Measurements from ENCODE around the gene DNAJC10.

DNA sequence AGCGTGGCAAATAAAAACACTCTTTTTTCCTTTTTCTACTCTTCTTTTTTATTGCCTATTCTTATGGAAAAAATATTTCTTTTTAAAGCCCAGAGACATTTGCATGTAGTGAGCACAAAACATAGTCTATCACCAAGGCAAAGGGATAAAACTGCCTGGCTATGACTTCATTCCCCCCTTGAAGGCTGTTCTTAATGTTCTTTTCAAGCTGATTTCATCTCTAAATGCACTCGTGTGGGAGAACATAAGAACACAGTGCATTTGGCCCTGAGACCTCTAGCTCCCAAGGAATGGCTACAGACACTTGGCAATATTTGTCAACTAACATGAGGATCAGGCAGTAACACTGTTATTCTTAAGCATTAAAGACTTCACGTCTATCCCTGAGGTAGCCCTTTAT lies 17.4 kb upstream of the DNAJC10 start:
- TF ChIP-seq ETV6 (conservative IDR thresholded peaks at IDR 0.05 in 1 of 2, IDR thresholded peaks at IDR 0.05 in 1 of 2; ENCODE audit: borderline replicate concordance in 1 of 2, low read depth in 1 of 2) (no peak), EZH2 (IDR thresholded peaks at IDR 0.05; ENCODE audit: borderline replicate concordance, control insufficient read depth, low read depth, low read length) (no peak), CREB1 (IDR thresholded peaks at IDR 0.05; ENCODE audit: low read depth) (no peak), POLR2A (IDR thresholded peaks at IDR 0.05; ENCODE audit: low read depth, low read length) (no peak)

Data from GM12878 (cell line).